ENCODE results near the gene SPDYC.

The SPDYC gene

GRCh38 chr11:65170058-65170534, at the start of gene SPDYC:
Gene SPDYC, plus strand, starts transcription at chr11:65170233. Its CDS starts 1,125 bp downstream, at chr11:65171358.
- DNase-seq, result no peak
- H3K4me1 Mint-ChIP-seq (ENCODE audit: low read depth), result peaks cover 5% of the 10 kb centered on the region
- H3K27me3 Mint-ChIP-seq, result no peaks in the 10 kb centered on the region
- peak within 1 kb of the TSS; percentile 16 for H3K27ac Mint-ChIP-seq
- H3K9me3 Mint-ChIP-seq, result no peaks in the 10 kb centered on the region
- no peaks in the 10 kb centered on the region for H3K36me3 Mint-ChIP-seq (ENCODE audit: low read depth)
- no peak within 1 kb of the TSS for H3K4me3 Mint-ChIP-seq

GRCh38 chr11:65120831-65121230, 49.2 kb upstream of the SPDYC start:
- no peaks in the 10 kb centered on the region for H3K27me3 Mint-ChIP-seq
- H3K4me1 Mint-ChIP-seq (ENCODE audit: low read depth), result peaks cover 63% of the 10 kb centered on the region
- H3K36me3 Mint-ChIP-seq (ENCODE audit: low read depth), result peaks cover 91% of the 10 kb centered on the region
- peak overlapping the region; percentile 98 for H3K27ac Mint-ChIP-seq
- no peaks in the 10 kb centered on the region for H3K9me3 Mint-ChIP-seq
- DNase-seq, result no peak
- H3K4me3 Mint-ChIP-seq, result peak overlapping the region; percentile 100

- no peaks in the 10 kb centered on the region for H3K27me3 Mint-ChIP-seq
- peak overlapping the region; percentile 100 for H3K4me3 Mint-ChIP-seq
- peak; percentile 64 for DNase-seq
- H3K27ac Mint-ChIP-seq, result peak overlapping the region; percentile 98
- no peaks in the 10 kb centered on the region for H3K9me3 Mint-ChIP-seq
- peaks cover 57% of the 10 kb centered on the region for H3K4me1 Mint-ChIP-seq (ENCODE audit: low read depth)
- H3K36me3 Mint-ChIP-seq (ENCODE audit: low read depth), result peaks cover 91% of the 10 kb centered on the region
These were observed 48.6 kb upstream of the SPDYC start for GRCh38 chr11:65121447-65121864.

GRCh38 chr11:65121865-65122696, 48.0 kb upstream of the SPDYC start, which contains the start of the genes FAU and MRPL49:
Gene FAU, minus strand, starts transcription at chr11:65122134. Its CDS starts 321 bp downstream, at chr11:65121813.
Gene MRPL49, plus strand, starts transcription at chr11:65122321. Its CDS starts 26 bp downstream, at chr11:65122347.
- H3K27me3 Mint-ChIP-seq, result no peaks in the 10 kb centered on the region
- DNase-seq, result peak; percentile 98
- peaks cover 92% of the 10 kb centered on the region for H3K36me3 Mint-ChIP-seq (ENCODE audit: low read depth)
- H3K4me1 Mint-ChIP-seq (ENCODE audit: low read depth), result peaks cover 52% of the 10 kb centered on the region
- H3K4me3 Mint-ChIP-seq, result peak within 1 kb of the TSS; percentile 100
- no peaks in the 10 kb centered on the region for H3K9me3 Mint-ChIP-seq
- peak within 1 kb of the TSS; percentile 98 for H3K27ac Mint-ChIP-seq

- Mint-ChIP-seq H3K36me3 (ENCODE audit: low read depth) (peaks cover 94% of the 10 kb centered on the region), H3K27ac (peak overlapping the region; percentile 79), H3K9me3 (no peaks in the 10 kb centered on the region), H3K27me3 (no peaks in the 10 kb centered on the region), H3K4me1 (ENCODE audit: low read depth) (peaks cover 40% of the 10 kb centered on the region), H3K4me3 (peak overlapping the region; percentile 100)
- DNase-seq, result peak; percentile 2
These were observed 45.4 kb upstream of the SPDYC start for GRCh38 chr11:65124480-65125196.

GRCh38 chr11:65125197-65126056, 44.6 kb upstream of the SPDYC start:
- peaks cover 32% of the 10 kb centered on the region for H3K4me1 Mint-ChIP-seq (ENCODE audit: low read depth)
- H3K36me3 Mint-ChIP-seq (ENCODE audit: low read depth), result peaks cover 94% of the 10 kb centered on the region
- H3K9me3 Mint-ChIP-seq, result no peaks in the 10 kb centered on the region

GRCh38 chr11:65126624-65127274, 43.3 kb upstream of the SPDYC start:
- Mint-ChIP-seq H3K4me1 (ENCODE audit: low read depth) (peaks cover 26% of the 10 kb centered on the region), H3K27ac (peak overlapping the region; percentile 68), H3K36me3 (ENCODE audit: low read depth) (peaks cover 94% of the 10 kb centered on the region), H3K27me3 (no peaks in the 10 kb centered on the region), H3K9me3 (no peaks in the 10 kb centered on the region), H3K4me3 (no peak overlapping the region)
- DNase-seq, result no peak

More at GRCh38 chr11:65125197-65126056, 44.6 kb upstream of the SPDYC start:
- Mint-ChIP-seq H3K4me3 (no peak overlapping the region), H3K27ac (peak overlapping the region; percentile 79), H3K27me3 (no peaks in the 10 kb centered on the region)
- peak; percentile 25 for DNase-seq

- Mint-ChIP-seq H3K27ac (peak overlapping the region; percentile 22), H3K4me3 (no peak overlapping the region), H3K9me3 (no peaks in the 10 kb centered on the region), H3K4me1 (ENCODE audit: low read depth) (peaks cover 26% of the 10 kb centered on the region), H3K36me3 (ENCODE audit: low read depth) (peaks cover 94% of the 10 kb centered on the region), H3K27me3 (no peaks in the 10 kb centered on the region)
- peak; percentile 28 for DNase-seq
These were observed 42.4 kb upstream of the SPDYC start for GRCh38 chr11:65127473-65128181.

- no peaks in the 10 kb centered on the region for H3K27me3 Mint-ChIP-seq
- peak overlapping the region; percentile 55 for H3K27ac Mint-ChIP-seq
- peaks cover 98% of the 10 kb centered on the region for H3K36me3 Mint-ChIP-seq (ENCODE audit: low read depth)
- no peak overlapping the region for H3K4me3 Mint-ChIP-seq
- H3K9me3 Mint-ChIP-seq, result no peaks in the 10 kb centered on the region
- peak; percentile 28 for DNase-seq
- H3K4me1 Mint-ChIP-seq (ENCODE audit: low read depth), result peaks cover 28% of the 10 kb centered on the region
These were observed 41.6 kb upstream of the SPDYC start for GRCh38 chr11:65128182-65129145.

- no peaks in the 10 kb centered on the region for H3K27me3 Mint-ChIP-seq
- H3K27ac Mint-ChIP-seq, result no peak overlapping the region
- H3K4me3 Mint-ChIP-seq, result no peak overlapping the region
- peaks cover 18% of the 10 kb centered on the region for H3K4me1 Mint-ChIP-seq (ENCODE audit: low read depth)
- H3K9me3 Mint-ChIP-seq, result no peaks in the 10 kb centered on the region
- peaks cover 100% of the 10 kb centered on the region for H3K36me3 Mint-ChIP-seq (ENCODE audit: low read depth)
- peak; percentile 27 for DNase-seq
These were observed 40.2 kb upstream of the SPDYC start for GRCh38 chr11:65129649-65130441.

GRCh38 chr11:65130631-65131416, 39.2 kb upstream of the SPDYC start:
- Mint-ChIP-seq H3K4me3 (no peak overlapping the region), H3K27ac (peak overlapping the region; percentile 70), H3K4me1 (ENCODE audit: low read depth) (peaks cover 24% of the 10 kb centered on the region), H3K36me3 (ENCODE audit: low read depth) (peaks cover 96% of the 10 kb centered on the region), H3K9me3 (no peaks in the 10 kb centered on the region), H3K27me3 (no peaks in the 10 kb centered on the region)
- DNase-seq, result no peak

Measured in activated T-cell treated with anti-CD3 and anti-CD28 coated beads, Interleukin-2, amount 50 U/mL, for 24 hours (primary cell).